IPS-18c (cell line): ENCODE data around the gene CIAO2A.

Experiments used
- H3K4me3 ChIP-seq: 2 replicates; pipeline ENCODE4 v1.7.0; 2013; ENCODE audit warnings: low read depth, mild to moderate bottlenecking, low read length, moderate library complexity; ENCODE audit not compliant: insufficient read depth
- H3K9me3 ChIP-seq: one replicate; pipeline ENCODE4 v1.6.1; 2013; ENCODE audit warnings: mild to moderate bottlenecking, low read length, moderate library complexity; ENCODE audit not compliant: control insufficient read depth, insufficient read depth

CIAO2A gene

GRCh38 chr15:64032329-64032728 is 61.3 kb downstream of the CIAO2A start:
- no peaks in the 10 kb centered on the region for H3K9me3 ChIP-seq

GRCh38 chr15:64030123-64030522 is 63.5 kb downstream of the CIAO2A start:
- Histone ChIP-seq H3K9me3 (no peaks in the 10 kb centered on the region), H3K4me3 (no peak overlapping the region)

More at GRCh38 chr15:64032329-64032728, 61.3 kb downstream of the CIAO2A start:
- no peak overlapping the region for H3K4me3 ChIP-seq

GRCh38 chr15:64029633-64030032 is 64.0 kb downstream of the CIAO2A start:
- no peak overlapping the region for H3K4me3 ChIP-seq

GRCh38 chr15:64029110-64029509 is 64.5 kb downstream of the CIAO2A start:
- Histone ChIP-seq H3K9me3 (no peaks in the 10 kb centered on the region), H3K4me3 (no peak overlapping the region)

More at GRCh38 chr15:64029633-64030032, 64.0 kb downstream of the CIAO2A start:
- no peaks in the 10 kb centered on the region for H3K9me3 ChIP-seq

- Histone ChIP-seq H3K4me3 (no peak overlapping the region), H3K9me3 (no peaks in the 10 kb centered on the region)
Measured at GRCh38 chr15:64026591-64026990, 67.0 kb downstream of the CIAO2A start.

- Histone ChIP-seq H3K9me3 (no peaks in the 10 kb centered on the region), H3K4me3 (no peak overlapping the region)
Measured at GRCh38 chr15:64024172-64025050, 69.2 kb downstream of the CIAO2A start.

GRCh38 chr15:64023220-64023619 is 70.4 kb downstream of the CIAO2A start:
- H3K4me3 ChIP-seq = no peak overlapping the region
- H3K9me3 ChIP-seq = no peaks in the 10 kb centered on the region

GRCh38 chr15:64022571-64022970 is 71.1 kb downstream of the CIAO2A start:
- Histone ChIP-seq H3K4me3 (no peak overlapping the region), H3K9me3 (no peaks in the 10 kb centered on the region)
